Measurements from ENCODE around the gene A2M. TPM values are rescaled to one million over a fixed set of nuclear protein-coding genes. Genes with fewer than 3 reads are reported as not detected.

Gene A2M
- total and polyA plus RNA-seq, 2 donors (not counting 1 experiment from before 2014, with no cell fraction given) = 0.04 TPM; not detected in 1

GRCh38 chr12:9109213-9109522, 6.6 kb downstream of the A2M start:
- ATAC-seq (ENCODE audit: low read depth) (no peak), DNase-seq (no peak)
- no peaks in the 10 kb centered on the region for H4K20me1 ChIP-seq (ENCODE audit: control insufficient read depth, insufficient read depth, low read length, poor library complexity, severe bottlenecking)
- H3K4me1 ChIP-seq (ENCODE audit: control insufficient read depth in 2 of 2, insufficient read depth in 2 of 2, low read length in 2 of 2) = no peaks in the 10 kb centered on the region
- no peak overlapping the region for H3K9ac ChIP-seq (ENCODE audit: low read length)
- no peak overlapping the region for H3K4me2 ChIP-seq (replicated peaks; ENCODE audit: low read depth, low read length, poor library complexity, severe bottlenecking)
- intact Hi-C loops (cut with micrococcal nuclease) = no loop called here
- ChIA-PET POLR2A (no interaction called here), CTCF (no interaction called here)
- TF ChIP-seq EZH2 (IDR thresholded peaks at IDR 0.05; ENCODE audit: borderline replicate concordance, insufficient read depth, low read depth, low read length, poor library complexity, severe bottlenecking) (no peak), CTCF (IDR thresholded peaks at IDR 0.05) (no peak)
- no peaks in the 10 kb centered on the region for H3K79me2 ChIP-seq (ENCODE audit: control insufficient read depth, insufficient read depth, low read length)
- Mint-ChIP-seq H3K27me3 (peaks cover 17% of the 10 kb centered on the region), H3K4me3 (no peak overlapping the region), H3K9me3 (ENCODE audit: insufficient read depth) (no peaks in the 10 kb centered on the region), H3K4me1 (no peaks in the 10 kb centered on the region), H3K27ac (no peak overlapping the region)
- H3K27me3 ChIP-seq (replicated peaks in 1 of 4; ENCODE audit: control extremely low read depth in 1 of 4, control insufficient read depth in 3 of 4, insufficient read depth in 4 of 4, low read length in 3 of 4) = no peaks in the 10 kb centered on the region
- no CpG with 5 or more reads among the region's 1 CpG for WGBS (ENCODE audit: insufficient coverage)
- no peaks in the 10 kb centered on the region for H3K36me3 ChIP-seq (replicated peaks in 1 of 2; ENCODE audit: control extremely low read depth in 1 of 2, control insufficient read depth in 1 of 2, extremely low read depth in 1 of 2, insufficient read depth in 2 of 2, low read length in 1 of 2)
- no peak overlapping the region for H3K27ac ChIP-seq (ENCODE audit: low read length in 2 of 2)
- H3K4me3 ChIP-seq (ENCODE audit: control extremely low read depth in 1 of 5, extremely low read depth in 1 of 5, insufficient read depth in 1 of 5, low read depth in 2 of 5, low read length in 4 of 5) = no peak overlapping the region
- no peak overlapping the region for H2AFZ ChIP-seq (ENCODE audit: insufficient read depth, low read depth, low read length, poor library complexity, severe bottlenecking)
- H3K9me3 ChIP-seq (ENCODE audit: control extremely low read depth in 1 of 3, control insufficient read depth in 2 of 3, insufficient read depth in 1 of 3, low read length in 2 of 3) = no peaks in the 10 kb centered on the region

- Histone ChIP-seq H3K4me2 (replicated peaks; ENCODE audit: low read depth, low read length, poor library complexity, severe bottlenecking) (no peak overlapping the region), H3K36me3 (replicated peaks in 1 of 2; ENCODE audit: control extremely low read depth in 1 of 2, control insufficient read depth in 1 of 2, extremely low read depth in 1 of 2, insufficient read depth in 2 of 2, low read length in 1 of 2) (no peaks in the 10 kb centered on the region), H2AFZ (ENCODE audit: insufficient read depth, low read depth, low read length, poor library complexity, severe bottlenecking) (no peak overlapping the region), H3K9ac (ENCODE audit: low read length) (no peak overlapping the region), H3K4me1 (ENCODE audit: control insufficient read depth in 2 of 2, insufficient read depth in 2 of 2, low read length in 2 of 2) (no peaks in the 10 kb centered on the region), H4K20me1 (ENCODE audit: control insufficient read depth, insufficient read depth, low read length, poor library complexity, severe bottlenecking) (no peaks in the 10 kb centered on the region), H3K9me3 (ENCODE audit: control extremely low read depth in 1 of 3, control insufficient read depth in 2 of 3, insufficient read depth in 1 of 3, low read length in 2 of 3) (no peaks in the 10 kb centered on the region), H3K79me2 (ENCODE audit: control insufficient read depth, insufficient read depth, low read length) (no peaks in the 10 kb centered on the region), H3K27ac (ENCODE audit: low read length in 2 of 2) (no peak overlapping the region), H3K4me3 (ENCODE audit: control extremely low read depth in 1 of 5, extremely low read depth in 1 of 5, insufficient read depth in 1 of 5, low read depth in 2 of 5, low read length in 4 of 5) (no peak overlapping the region), H3K27me3 (replicated peaks in 1 of 4; ENCODE audit: control extremely low read depth in 1 of 4, control insufficient read depth in 3 of 4, insufficient read depth in 4 of 4, low read length in 3 of 4) (no peaks in the 10 kb centered on the region)
- Mint-ChIP-seq H3K27me3 (peaks cover 17% of the 10 kb centered on the region), H3K9me3 (ENCODE audit: insufficient read depth) (no peaks in the 10 kb centered on the region), H3K4me3 (no peak overlapping the region), H3K27ac (no peak overlapping the region), H3K4me1 (no peaks in the 10 kb centered on the region)
- POLR2A ChIA-PET = no interaction called here
- no peak for DNase-seq
- CTCF ChIA-PET = no interaction called here
- ATAC-seq (ENCODE audit: low read depth) = no peak
- 100% methylated on average over 2 of the region's 5 CpGs for WGBS (ENCODE audit: insufficient coverage)
- no peak for TF ChIP-seq EZH2 (IDR thresholded peaks at IDR 0.05; ENCODE audit: borderline replicate concordance, insufficient read depth, low read depth, low read length, poor library complexity, severe bottlenecking)
- no peak for TF ChIP-seq CTCF (IDR thresholded peaks at IDR 0.05)
- intact Hi-C loops (cut with micrococcal nuclease) = no loop called here
These were observed 7.1 kb downstream of the A2M start for GRCh38 chr12:9108504-9109212.
